Esophagus mucosa (tissue), 1 donor: Measurements from ENCODE around the gene CABCOCO1. TPM values are rescaled to one million over a fixed set of nuclear protein-coding genes. Genes with fewer than 3 reads are reported as not detected.
"Not testable (repeated sequence)": the region's sequence is repeated elsewhere in the genome, so short reads cannot be mapped to it uniquely, and the experiment has no call there.

ENCODE experiments used
- ATAC-seq: fragments of 200-7000 bp; cut with Tn5 transposase; one replicate; pipeline ENCODE4 v1.9.1; 2020
- total RNA-seq: library from RNA; stranded (reverse); gene quantifications from one replicate; pipeline ENCODE4 v1.2.4, GENCODE V29; 2023
- donor health status: DM: yes; HTN: yes; CAD: no.

The CABCOCO1 gene
- total RNA-seq, 1 donor from 2014 or later, result not detected

GRCh38 chr10:61643316-61643751 is 19.4 kb upstream of the CABCOCO1 start:
- no peak for ATAC-seq

DNA sequence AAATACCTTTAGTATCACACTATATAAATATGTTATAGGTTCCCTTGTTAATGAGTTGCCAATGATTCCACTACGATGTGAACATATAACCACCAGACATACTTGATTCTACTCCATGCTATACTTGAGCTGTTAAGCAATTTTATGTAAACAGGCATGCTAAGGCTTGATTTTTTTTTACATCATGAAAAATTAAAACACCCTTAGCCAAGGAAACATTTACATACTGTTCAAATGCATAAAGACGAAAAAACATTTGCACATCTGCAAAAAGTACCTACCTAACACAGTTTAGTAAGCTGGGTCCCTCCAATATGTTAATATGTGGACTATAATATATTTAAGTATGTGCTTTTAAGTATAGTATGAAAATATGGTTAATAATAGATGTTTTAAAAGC is 9.0 kb upstream of the CABCOCO1 start:
- no peak for ATAC-seq

- no peak for ATAC-seq
These were observed 7.3 kb upstream of the CABCOCO1 start for GRCh38 chr10:61655335-61655851.

DNA sequence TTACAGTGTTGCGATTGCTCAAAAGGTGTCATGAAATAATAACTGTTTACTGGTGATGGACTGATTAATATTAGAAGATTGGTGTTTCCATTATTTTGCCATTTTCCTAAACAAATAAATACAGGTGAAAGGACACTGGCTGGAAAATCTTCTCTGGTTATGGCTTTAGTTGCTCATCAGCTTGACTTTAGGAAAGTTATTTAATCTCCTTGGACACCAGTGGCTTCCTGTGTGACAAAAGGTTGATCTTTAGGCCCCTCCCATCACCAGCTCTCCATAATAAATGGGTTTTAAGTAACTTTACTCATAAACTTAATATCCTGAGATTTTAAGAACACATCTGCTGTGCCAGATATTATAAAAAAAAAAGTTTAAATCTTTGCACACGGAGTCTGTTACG is 737 bp downstream of the CABCOCO1 start:
- no peak for ATAC-seq

DNA sequence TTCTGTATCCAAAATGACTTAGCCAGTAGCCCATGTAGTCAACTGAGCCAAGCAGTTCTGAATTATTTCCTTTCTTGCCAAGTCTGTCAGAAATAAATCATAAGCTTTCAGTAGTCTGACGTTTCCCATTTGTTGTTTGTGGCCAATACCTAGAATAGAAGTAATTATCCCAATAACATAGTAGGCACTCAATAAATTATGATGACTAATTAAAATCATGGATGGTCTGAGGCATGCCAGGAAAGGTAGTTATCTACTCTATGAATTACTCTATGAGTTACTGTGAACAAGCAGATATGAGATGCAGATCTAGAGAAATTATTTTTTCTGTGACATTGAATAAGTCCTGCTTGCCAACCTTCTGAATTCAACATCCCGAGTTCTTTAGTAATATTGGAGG is 2.3 kb downstream of the CABCOCO1 start:
- ATAC-seq, result no peak

GRCh38 chr10:61669161-61669725 is 6.5 kb downstream of the CABCOCO1 start:
- ATAC-seq, result no peak

DNA sequence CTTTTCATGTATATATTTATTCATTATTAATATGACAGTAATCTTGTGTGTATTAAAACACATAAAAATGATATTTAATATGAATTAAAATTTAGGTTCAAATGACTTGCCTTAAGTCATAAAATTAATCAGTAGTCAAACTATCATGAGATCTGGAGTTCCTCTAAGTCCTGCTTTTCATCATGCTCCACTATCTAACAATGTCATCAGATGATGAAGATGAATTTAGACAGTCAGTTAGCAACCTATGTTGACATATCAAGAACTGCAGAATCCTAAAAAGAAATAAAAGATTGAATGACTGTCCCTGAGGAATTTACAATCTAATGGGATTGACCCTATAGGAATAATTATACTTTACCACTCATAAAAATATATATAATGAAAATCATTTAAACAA is 7.1 kb downstream of the CABCOCO1 start:
- ATAC-seq, result no peak

DNA sequence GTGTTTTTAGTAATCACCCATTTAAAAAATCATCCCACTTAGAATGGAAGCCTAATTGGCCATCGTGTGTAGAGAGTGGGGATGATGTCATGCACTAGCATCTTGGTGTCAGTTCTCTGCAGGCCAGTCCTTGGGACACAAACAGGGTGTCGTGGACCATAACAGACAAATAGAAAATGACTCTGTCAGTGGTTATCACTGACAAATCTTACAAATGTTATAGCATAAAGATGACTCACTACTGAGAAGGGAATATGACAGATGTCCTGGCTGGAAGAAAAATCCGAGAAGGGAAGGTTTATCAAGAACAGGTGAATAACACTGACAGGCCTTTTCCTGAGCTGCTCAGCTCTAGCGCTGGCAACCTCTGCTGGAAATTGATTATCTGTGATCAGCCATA is 10.6 kb downstream of the CABCOCO1 start:
- no peak for ATAC-seq

- no peak for ATAC-seq
These were observed 19.6 kb downstream of the CABCOCO1 start for GRCh38 chr10:61682323-61682722.

- ATAC-seq, result no peak
These were observed 20.6 kb downstream of the CABCOCO1 start for GRCh38 chr10:61683319-61683718.

DNA sequence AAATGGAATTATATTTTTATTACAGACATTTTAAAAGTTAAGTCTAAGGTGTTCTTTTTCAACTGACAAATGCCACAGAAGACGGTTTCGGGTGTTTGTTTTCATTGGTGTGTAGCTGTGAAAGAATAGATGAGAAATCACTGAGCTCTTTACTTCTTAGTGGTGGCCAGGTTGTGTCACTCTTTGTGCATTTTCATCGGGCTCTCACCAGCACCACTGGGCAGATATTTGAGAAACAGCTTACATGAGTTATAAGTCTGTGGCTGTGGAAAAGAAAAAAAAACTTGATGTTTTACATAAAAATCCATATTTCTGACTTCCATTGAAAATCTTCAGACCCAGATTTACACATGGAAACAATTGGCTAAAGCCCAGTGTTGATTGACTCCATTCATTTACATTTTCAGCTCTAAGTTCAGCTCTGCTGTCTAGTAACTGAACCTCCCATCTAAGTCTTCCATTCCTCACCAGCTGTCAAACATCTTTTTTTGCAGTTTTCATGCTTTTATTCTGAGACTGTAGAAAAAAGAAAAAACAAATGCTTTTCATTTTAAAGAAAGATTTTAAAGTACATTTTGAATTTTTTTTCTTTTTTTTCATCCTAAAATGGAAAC is 22.3 kb downstream of the CABCOCO1 start:
- ATAC-seq, result no peak

GRCh38 chr10:61688551-61689308 is 26.0 kb downstream of the CABCOCO1 start:
- ATAC-seq, result no peak

DNA sequence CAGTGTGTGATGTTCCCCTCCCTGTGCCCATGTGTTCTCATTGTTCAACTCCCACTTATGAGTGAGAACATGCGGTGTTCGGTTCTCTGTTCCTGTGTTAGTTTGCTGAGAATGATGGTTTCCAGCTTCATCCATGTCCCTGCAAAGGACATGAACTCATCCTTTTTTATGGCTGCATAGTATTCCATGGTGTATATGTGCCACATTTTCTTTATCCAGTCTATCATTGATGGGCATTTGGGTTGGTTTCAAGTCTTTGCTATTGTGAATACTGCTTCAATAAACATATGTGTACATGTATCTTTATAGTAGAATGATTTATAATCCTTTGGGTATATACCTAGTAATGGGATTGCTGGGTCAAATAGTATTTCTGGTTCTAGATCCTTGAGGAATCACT is 28.9 kb downstream of the CABCOCO1 start:
- not testable (repeated sequence) for ATAC-seq

GRCh38 chr10:61692447-61693010 is 29.8 kb downstream of the CABCOCO1 start:
- ATAC-seq, result no peak

DNA sequence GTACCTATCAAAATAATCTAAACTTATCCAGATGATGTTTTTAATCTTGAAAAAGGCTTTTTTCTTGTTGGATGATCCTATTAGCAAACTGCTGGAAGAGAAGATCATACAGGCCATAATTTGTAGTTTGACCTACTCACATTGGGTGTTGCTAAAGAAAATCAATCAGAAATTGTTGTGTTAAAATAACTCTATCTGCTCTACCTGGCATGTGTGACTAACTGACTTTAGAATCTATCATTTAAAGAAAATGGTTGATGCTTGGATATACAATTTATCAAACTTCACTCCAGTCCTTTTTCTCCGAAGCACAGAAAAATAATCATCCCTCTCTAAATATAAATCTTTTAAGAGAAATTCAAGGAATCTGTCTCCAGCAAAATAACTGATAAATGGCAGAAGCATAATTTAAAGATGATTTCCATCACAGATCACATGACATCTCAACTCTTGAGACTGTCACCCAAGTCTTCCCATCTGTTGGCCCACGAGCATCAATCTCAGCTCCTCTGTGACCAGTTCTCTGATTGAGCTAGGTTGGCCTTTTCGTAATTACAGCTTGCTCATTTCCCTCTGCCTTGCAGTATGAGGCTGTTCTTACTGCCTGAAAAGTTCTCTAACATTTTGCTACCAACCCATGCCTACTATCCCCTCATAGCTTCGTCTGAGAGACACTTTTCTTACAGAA is 36.4 kb downstream of the CABCOCO1 start:
- ATAC-seq, result no peak

GRCh38 chr10:61701055-61701705 is 38.5 kb downstream of the CABCOCO1 start:
- no peak for ATAC-seq

DNA sequence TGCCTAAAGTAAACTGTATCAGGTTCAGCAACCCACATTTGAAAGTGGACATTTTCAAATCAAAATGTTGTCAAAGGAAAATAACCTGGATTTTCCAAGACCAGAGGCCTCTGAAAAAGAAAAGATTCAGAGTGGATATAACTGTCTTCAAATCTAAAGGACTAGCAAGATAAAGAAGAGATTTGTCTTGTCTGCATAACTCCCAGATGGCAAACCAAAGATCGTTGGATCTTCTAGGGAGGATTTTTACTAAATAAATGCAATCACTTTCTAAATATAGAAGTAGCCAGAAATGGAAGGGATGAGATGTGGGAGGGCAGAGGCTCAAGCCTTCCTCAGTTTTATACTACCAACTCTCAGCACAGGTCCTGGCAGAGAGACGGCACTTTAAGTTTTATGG is 39.0 kb downstream of the CABCOCO1 start:
- ATAC-seq, result no peak

- no peak for ATAC-seq
These were observed 39.9 kb downstream of the CABCOCO1 start for GRCh38 chr10:61702584-61702983.

DNA sequence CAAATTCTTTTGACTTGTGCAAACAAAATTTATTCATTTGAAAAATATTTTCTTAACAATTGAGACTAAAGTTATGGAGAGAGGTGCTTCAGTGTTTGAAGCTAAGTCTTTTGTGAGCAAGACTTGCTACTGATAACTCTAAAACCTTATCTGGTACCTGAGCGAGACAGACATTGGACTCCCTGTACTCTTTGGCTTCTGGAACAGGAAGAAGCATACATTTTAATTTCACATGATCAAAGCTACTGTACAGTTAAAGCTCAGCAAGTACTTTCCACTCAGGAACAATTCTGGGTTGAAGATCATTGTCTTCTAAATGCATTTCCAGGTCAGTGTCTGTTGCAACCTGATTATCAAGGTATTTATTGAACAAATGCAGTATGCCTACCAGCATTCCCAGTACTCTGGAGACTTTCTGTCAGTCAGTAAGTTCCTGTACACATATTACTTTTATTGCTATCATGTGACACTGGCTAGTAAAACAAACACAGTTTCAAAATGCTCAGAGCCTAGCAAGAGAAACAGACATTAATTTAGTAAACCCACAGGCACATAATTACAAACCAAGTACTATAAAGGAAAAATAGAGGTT is 42.4 kb downstream of the CABCOCO1 start:
- ATAC-seq, result no peak

GRCh38 chr10:61708846-61709245 is 46.1 kb downstream of the CABCOCO1 start:
- ATAC-seq, result no peak

GRCh38 chr10:61712105-61712504 is 49.4 kb downstream of the CABCOCO1 start:
- ATAC-seq, result not testable (repeated sequence)

GRCh38 chr10:61719475-61719874 is 56.7 kb downstream of the CABCOCO1 start:
- not testable (repeated sequence) for ATAC-seq
